H1 (cell line): Measurements from ENCODE around the gene CD69.

Source experiments
- CBX5 ChIP-seq: fragments of 300-800, 300-1000 bp; sonication (generic); IDR thresholded peaks from 2 replicates; pipeline ENCODE4 v1.7.1; 2016; ENCODE audit warnings: antibody characterized with exemption, low read length, low read depth
- CHD1 ChIP-seq: IDR thresholded peaks from 2 replicates; pipeline ENCODE4 v1.6.1; 2012; ENCODE audit warnings: low read depth, low read length, improper control_type of control experiment
- EP300 ChIP-seq, 2 experiments: IDR thresholded peaks; 1 replicate in 1 of 2; 2 replicates in 1 of 2; pipeline ENCODE4 v1.6.1; 2011 to 2012; ENCODE audit warnings: low read depth in 2 of 2, low read length in 2 of 2, mild to moderate bottlenecking in 2 of 2, borderline replicate concordance in 1 of 2, inconsistent platforms in 1 of 2, moderate library complexity in 1 of 2
- JUN ChIP-seq: IDR thresholded peaks from 2 replicates; pipeline ENCODE4 v1.6.1; 2011; ENCODE audit warnings: low read depth, mild to moderate bottlenecking, improper control_type of control experiment, low read length
- JUND ChIP-seq: IDR thresholded peaks from 2 replicates; pipeline ENCODE4 v1.6.1; 2011; ENCODE audit warnings: mild to moderate bottlenecking, improper control_type of control experiment, low read length
- PHF8 ChIP-seq: fragments of 200-600 bp; sonication (generic); conservative IDR thresholded peaks from 2 replicates; pipeline ENCODE4 v1.7.1; 2012; ENCODE audit warnings: low read depth, mild to moderate bottlenecking, inconsistent platforms, low read length, moderate library complexity
- POLR2AphosphoS5 ChIP-seq: IDR thresholded peaks from 2 replicates; pipeline ENCODE4 v1.6.1; 2011; ENCODE audit warnings: low read depth, low read length
- RNF2 ChIP-seq: fragments of 200-900, 300-1000 bp; sonication (generic); IDR thresholded peaks from 2 replicates; pipeline ENCODE4 v1.7.1; 2016; ENCODE audit warnings: borderline replicate concordance, low read depth, mild to moderate bottlenecking, antibody characterized with exemption, low read length; ENCODE audit not compliant: poor library complexity, severe bottlenecking; ENCODE audit errors: missing control alignments
- SIN3A ChIP-seq, 2 experiments: IDR thresholded peaks in 1 of 2; conservative IDR thresholded peaks in 1 of 2; 2 replicates each; pipeline ENCODE4 v1.6.1; 2011 to 2012; ENCODE audit warnings: low read length in 2 of 2, improper control_type of control experiment in 1 of 2, low read depth in 1 of 2, mild to moderate bottlenecking in 1 of 2
- SIX5 ChIP-seq: IDR thresholded peaks from 2 replicates; pipeline ENCODE4 v1.6.1; 2011; ENCODE audit warnings: mild to moderate bottlenecking, low read depth, low read length
- TF ChIP-seq, protein P1 (sequence below), 3 experiments: IDR thresholded peaks; 1 replicate in 2 of 3; 2 replicates in 1 of 3; pipeline versions ENCODE4 v1.5.1 to v1.6.1; 2011; ENCODE audit warnings: low read length in 3 of 3, mild to moderate bottlenecking in 3 of 3, inconsistent platforms in 2 of 3, low read depth in 1 of 3, moderate library complexity in 1 of 3; ENCODE audit not compliant: insufficient read depth in 1 of 3; ENCODE audit errors: control extremely low read depth in 1 of 3
- TF ChIP-seq, protein P2 (sequence below): IDR thresholded peaks from 2 replicates; pipeline ENCODE4 v1.6.1; 2012; ENCODE audit warnings: low read length, inconsistent platforms
- TF ChIP-seq, protein P3 (sequence below): IDR thresholded peaks from 2 replicates; pipeline ENCODE4 v1.6.1; 2012; ENCODE audit warnings: inconsistent platforms
- TF ChIP-seq, protein P4 (sequence below): IDR thresholded peaks from 2 replicates; pipeline ENCODE4 v1.6.1; 2011; ENCODE audit warnings: low read depth, mild to moderate bottlenecking, low read length; ENCODE audit not compliant: insufficient read depth

DNA sequence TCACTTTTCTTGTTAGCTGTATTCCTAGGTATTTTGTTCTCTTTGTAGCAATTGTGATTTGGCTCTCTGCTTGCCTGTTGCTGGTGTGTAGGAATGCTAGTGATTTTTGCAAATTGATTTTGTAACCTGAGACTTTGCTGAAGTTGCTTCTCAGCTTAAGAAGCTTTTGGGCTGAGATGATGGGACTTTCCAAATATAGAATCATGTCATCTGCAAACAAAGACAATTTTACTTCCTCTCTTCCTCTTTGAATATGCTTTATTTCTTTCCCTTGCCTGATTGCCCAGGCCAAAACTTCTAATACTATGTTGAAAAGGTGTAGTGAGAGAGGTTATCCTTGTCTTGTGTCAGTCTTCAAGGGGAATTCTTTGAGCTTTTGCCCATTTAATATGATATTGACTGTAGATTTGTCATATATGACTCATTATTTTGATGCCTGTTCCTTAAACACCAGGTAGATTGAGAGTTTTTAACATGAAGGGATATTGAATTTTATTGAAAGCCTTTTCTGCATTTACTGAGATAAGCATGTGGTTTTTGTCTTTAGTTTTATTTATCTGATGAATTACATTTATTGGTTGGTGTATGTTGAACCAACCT, 54.5 kb downstream of the CD69 start:
- TF ChIP-seq, protein P1, sequence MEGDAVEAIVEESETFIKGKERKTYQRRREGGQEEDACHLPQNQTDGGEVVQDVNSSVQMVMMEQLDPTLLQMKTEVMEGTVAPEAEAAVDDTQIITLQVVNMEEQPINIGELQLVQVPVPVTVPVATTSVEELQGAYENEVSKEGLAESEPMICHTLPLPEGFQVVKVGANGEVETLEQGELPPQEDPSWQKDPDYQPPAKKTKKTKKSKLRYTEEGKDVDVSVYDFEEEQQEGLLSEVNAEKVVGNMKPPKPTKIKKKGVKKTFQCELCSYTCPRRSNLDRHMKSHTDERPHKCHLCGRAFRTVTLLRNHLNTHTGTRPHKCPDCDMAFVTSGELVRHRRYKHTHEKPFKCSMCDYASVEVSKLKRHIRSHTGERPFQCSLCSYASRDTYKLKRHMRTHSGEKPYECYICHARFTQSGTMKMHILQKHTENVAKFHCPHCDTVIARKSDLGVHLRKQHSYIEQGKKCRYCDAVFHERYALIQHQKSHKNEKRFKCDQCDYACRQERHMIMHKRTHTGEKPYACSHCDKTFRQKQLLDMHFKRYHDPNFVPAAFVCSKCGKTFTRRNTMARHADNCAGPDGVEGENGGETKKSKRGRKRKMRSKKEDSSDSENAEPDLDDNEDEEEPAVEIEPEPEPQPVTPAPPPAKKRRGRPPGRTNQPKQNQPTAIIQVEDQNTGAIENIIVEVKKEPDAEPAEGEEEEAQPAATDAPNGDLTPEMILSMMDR (IDR thresholded peaks at IDR 0.05; ENCODE audit: control extremely low read depth in 1 of 3, insufficient read depth in 1 of 3, low read depth in 1 of 3, low read length in 3 of 3) = no peak
- TF ChIP-seq, protein P2, sequence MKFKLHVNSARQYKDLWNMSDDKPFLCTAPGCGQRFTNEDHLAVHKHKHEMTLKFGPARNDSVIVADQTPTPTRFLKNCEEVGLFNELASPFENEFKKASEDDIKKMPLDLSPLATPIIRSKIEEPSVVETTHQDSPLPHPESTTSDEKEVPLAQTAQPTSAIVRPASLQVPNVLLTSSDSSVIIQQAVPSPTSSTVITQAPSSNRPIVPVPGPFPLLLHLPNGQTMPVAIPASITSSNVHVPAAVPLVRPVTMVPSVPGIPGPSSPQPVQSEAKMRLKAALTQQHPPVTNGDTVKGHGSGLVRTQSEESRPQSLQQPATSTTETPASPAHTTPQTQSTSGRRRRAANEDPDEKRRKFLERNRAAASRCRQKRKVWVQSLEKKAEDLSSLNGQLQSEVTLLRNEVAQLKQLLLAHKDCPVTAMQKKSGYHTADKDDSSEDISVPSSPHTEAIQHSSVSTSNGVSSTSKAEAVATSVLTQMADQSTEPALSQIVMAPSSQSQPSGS = no peak
- TF ChIP-seq JUND (no peak), EP300 (IDR thresholded peaks at IDR 0.05; ENCODE audit: borderline replicate concordance in 1 of 2, low read depth in 2 of 2, low read length in 2 of 2) (no peak), CHD1 (no peak), RNF2 (no peak), SIX5 (no peak), POLR2AphosphoS5 (no peak), SIN3A (conservative IDR thresholded peaks at IDR 0.05 in 1 of 2, IDR thresholded peaks at IDR 0.05 in 1 of 2; ENCODE audit: low read depth in 1 of 2, low read length in 2 of 2) (no peak), CBX5 (no peak), JUN (no peak), PHF8 (no peak)
- TF ChIP-seq, protein P3, sequence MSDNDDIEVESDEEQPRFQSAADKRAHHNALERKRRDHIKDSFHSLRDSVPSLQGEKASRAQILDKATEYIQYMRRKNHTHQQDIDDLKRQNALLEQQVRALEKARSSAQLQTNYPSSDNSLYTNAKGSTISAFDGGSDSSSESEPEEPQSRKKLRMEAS = no peak
- TF ChIP-seq, protein P4, sequence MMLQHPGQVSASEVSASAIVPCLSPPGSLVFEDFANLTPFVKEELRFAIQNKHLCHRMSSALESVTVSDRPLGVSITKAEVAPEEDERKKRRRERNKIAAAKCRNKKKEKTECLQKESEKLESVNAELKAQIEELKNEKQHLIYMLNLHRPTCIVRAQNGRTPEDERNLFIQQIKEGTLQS = no peak
